PC-3 (cell line): ENCODE results near the gene CSRP2. TPM values are rescaled to one million over a fixed set of nuclear protein-coding genes. Genes with fewer than 3 reads are reported as not detected.
A peak's percentile ranks its signal among the peaks of the same experiment; 100 is the strongest.

Experiments used
- ATAC-seq: fragments of 200-7000 bp; cut with Tn5 transposase; 2 replicates; pipeline ENCODE4 v1.9.1; 2020; ENCODE audit warnings: mild to moderate bottlenecking, moderate library complexity
- BruUV-seq: library from RNA; stranded (reverse); fragments of 400-500 nt; replicated peaks from 2 replicates; lab custom pipeline; 2021; lab: Mats Ljungman, UMichigan
- CTCF ChIA-PET: fragments of 300-600 bp; sonication (Branson Sonifier 250); formaldehyde crosslinking; loops from one replicate; lab custom pipeline; 2022; ENCODE audit warnings: antibody characterized with exemption; lab: Charles Lee
- POLR2A ChIA-PET: fragments of 300-600 bp; sonication (Branson Sonifier 250); formaldehyde crosslinking; loops from one replicate; lab custom pipeline; 2022; ENCODE audit warnings: antibody characterized with exemption; ENCODE audit not compliant: unreplicated experiment; lab: Charles Lee
- DNase-seq: peaks from one replicate; pipeline ENCODE4 v3.0.0-alpha.2; 2015
- H2AFZ ChIP-seq: fragments of 300-600 bp; sonication (generic); 2 replicates; pipeline ENCODE4 v1.6.0; 2016; ENCODE audit warnings: antibody characterized with exemption, low read length
- H3F3A ChIP-seq: fragments of 300-600 bp; sonication (generic); one replicate; pipeline ENCODE4 v1.6.0; 2017; ENCODE audit warnings: antibody characterized with exemption, low read length, control low read depth, mild to moderate bottlenecking; ENCODE audit not compliant: unreplicated experiment
- H3K27ac ChIP-seq: fragments of 300-600 bp; sonication (generic); 2 replicates; pipeline ENCODE4 v1.5.1; 2016; ENCODE audit warnings: mild to moderate bottlenecking, low read length
- H3K27me3 ChIP-seq: fragments of 300-600 bp; sonication (generic); 2 replicates; pipeline ENCODE4 v1.6.1; 2016; ENCODE audit warnings: low read length, mixed read lengths
- H3K36me3 ChIP-seq: fragments of 300-600 bp; sonication (generic); 2 replicates; pipeline ENCODE4 v1.6.1; 2016; ENCODE audit warnings: low read depth, mixed run types, low read length, mixed read lengths
- H3K4me1 ChIP-seq: fragments of 300-600 bp; sonication (generic); 2 replicates; pipeline ENCODE4 v1.5.1; 2016; ENCODE audit warnings: low read length; ENCODE audit not compliant: insufficient read depth
- H3K4me2 ChIP-seq: fragments of 300-600 bp; sonication (generic); 2 replicates; pipeline ENCODE4 v1.6.0; 2016; ENCODE audit warnings: low read length
- H3K4me3 ChIP-seq: fragments of 300-600 bp; sonication (generic); 2 replicates; pipeline ENCODE4 v1.5.1; 2016; ENCODE audit warnings: mild to moderate bottlenecking, low read length, mixed read lengths
- H3K79me2 ChIP-seq: fragments of 300-600 bp; sonication (generic); 2 replicates; pipeline ENCODE4 v1.6.1; 2017; ENCODE audit warnings: low read length, mixed read lengths
- H3K9ac ChIP-seq: fragments of 300-600 bp; sonication (generic); 2 replicates; pipeline ENCODE4 v1.6.0; 2016; ENCODE audit warnings: mild to moderate bottlenecking, low read length
- H3K9me2 ChIP-seq: fragments of 300-600 bp; sonication (generic); replicated peaks from 2 replicates; pipeline ENCODE4 v1.6.1; 2016; ENCODE audit warnings: mixed run types, low read length, mixed read lengths
- H3K9me3 ChIP-seq: fragments of 300-600 bp; sonication (generic); 2 replicates; pipeline ENCODE4 v1.6.1; 2016; ENCODE audit warnings: low read length, mixed read lengths
- H4K20me1 ChIP-seq: fragments of 300-600 bp; sonication (generic); 2 replicates; pipeline ENCODE4 v1.6.1; 2016; ENCODE audit warnings: low read length, mixed read lengths
- EZH2 ChIP-seq: fragments of 300-600 bp; sonication (generic); IDR thresholded peaks from one replicate; pipeline ENCODE4 v1.6.1; 2017; ENCODE audit warnings: antibody characterized with exemption, mild to moderate bottlenecking, low read length; ENCODE audit not compliant: unreplicated experiment
- EZH2phosphoT487 ChIP-seq: fragments of 300-600 bp; sonication (generic); IDR thresholded peaks from 2 replicates; pipeline ENCODE4 v1.6.1; 2018; ENCODE audit warnings: mild to moderate bottlenecking, antibody characterized with exemption, low read length, borderline replicate concordance
- intact Hi-C: fragments of 100-400 bp; cut with micrococcal nuclease; formaldehyde crosslinking; loops from 2 replicates; pipeline ENCODE4 v1.9.0; 2023
- total RNA-seq: library from RNA; depleted of rRNA; stranded (reverse); fragments of >200 nt; gene quantifications from 2 replicates; pipeline ENCODE4 v1.2.3, GENCODE V29; 2014
- TF ChIP-seq, protein P1 (sequence below): fragments of 300-600 bp; sonication (generic); conservative IDR thresholded peaks from 2 replicates; pipeline ENCODE4 v1.5.1; 2017; ENCODE audit warnings: antibody characterized with exemption, low read depth, mild to moderate bottlenecking, low read length

Gene CSRP2
- total RNA-seq, 1 experiment from 2014 or later: 36.3 TPM

DNA sequence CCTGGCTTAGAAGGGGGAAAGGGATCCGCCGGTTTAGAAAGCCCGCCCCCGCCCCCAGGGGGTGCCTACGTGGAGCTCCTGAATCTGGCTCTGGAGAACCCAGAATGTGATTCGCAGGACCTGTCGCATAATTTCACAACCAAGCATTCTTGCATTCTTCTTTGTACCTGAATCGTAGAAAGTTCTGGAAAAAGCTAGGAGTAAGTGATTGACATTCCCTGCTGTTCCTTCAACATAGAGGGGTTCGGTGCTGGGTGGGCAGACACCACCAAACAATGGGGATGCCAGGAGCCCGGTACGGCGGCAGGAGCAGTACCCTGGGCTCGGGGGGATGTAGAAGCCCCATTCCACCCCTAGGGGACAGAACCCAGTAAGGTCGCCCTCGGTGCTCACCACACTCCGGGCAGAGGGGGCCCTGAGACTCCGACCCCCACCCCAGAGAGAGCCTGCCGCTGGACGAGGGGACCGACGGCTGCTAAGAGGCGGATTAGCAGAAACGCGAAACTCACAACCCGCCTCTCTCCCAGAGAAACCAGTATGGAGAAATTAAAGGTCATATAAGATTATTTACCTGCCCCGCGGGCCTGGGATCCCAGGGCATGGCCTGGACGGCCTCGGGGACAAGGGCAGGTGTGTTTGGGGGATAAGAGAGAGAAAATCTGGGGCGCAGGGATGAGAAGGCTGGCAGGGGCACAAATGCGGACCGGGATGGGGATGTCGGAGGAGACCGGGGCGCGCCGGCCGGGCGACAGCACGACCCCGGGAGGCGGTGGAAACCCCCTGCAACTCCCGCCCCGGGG lies 520 bp downstream of the CSRP2 start:
- ChIA-PET POLR2A (no interaction called here), CTCF (interaction anchor here (0.6 to 1.0 kb wide), 3 partner anchors 43 to 133 kb away, joined by 3 read pairs; no protein-coding TSS in a partner anchor)
- H3F3A ChIP-seq: no peaks in the 10 kb centered on the region
- peak overlapping the region; percentile 91 for H3K4me2 ChIP-seq
- H3K27me3 ChIP-seq: no peaks in the 10 kb centered on the region
- H3K36me3 ChIP-seq: no peaks in the 10 kb centered on the region
- ATAC-seq (peak; percentile 33), DNase-seq (peak; percentile 30)
- TF ChIP-seq EZH2phosphoT487 (no peak), EZH2 (no peak)
- TF ChIP-seq, protein P1, sequence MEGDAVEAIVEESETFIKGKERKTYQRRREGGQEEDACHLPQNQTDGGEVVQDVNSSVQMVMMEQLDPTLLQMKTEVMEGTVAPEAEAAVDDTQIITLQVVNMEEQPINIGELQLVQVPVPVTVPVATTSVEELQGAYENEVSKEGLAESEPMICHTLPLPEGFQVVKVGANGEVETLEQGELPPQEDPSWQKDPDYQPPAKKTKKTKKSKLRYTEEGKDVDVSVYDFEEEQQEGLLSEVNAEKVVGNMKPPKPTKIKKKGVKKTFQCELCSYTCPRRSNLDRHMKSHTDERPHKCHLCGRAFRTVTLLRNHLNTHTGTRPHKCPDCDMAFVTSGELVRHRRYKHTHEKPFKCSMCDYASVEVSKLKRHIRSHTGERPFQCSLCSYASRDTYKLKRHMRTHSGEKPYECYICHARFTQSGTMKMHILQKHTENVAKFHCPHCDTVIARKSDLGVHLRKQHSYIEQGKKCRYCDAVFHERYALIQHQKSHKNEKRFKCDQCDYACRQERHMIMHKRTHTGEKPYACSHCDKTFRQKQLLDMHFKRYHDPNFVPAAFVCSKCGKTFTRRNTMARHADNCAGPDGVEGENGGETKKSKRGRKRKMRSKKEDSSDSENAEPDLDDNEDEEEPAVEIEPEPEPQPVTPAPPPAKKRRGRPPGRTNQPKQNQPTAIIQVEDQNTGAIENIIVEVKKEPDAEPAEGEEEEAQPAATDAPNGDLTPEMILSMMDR: peak; percentile 29; the same call in 1 of the 2 replicates
- H3K4me1 ChIP-seq: peaks cover 16% of the 10 kb centered on the region
- intact Hi-C loops: loop anchor here (5.0 kb wide), 1 partner anchor 134 kb away; no protein-coding TSS in a partner anchor
- no peaks in the 10 kb centered on the region for H3K9me3 ChIP-seq
- peak overlapping the region; percentile 89 for H2AFZ ChIP-seq
- peak overlapping the region; percentile 61 for H3K9ac ChIP-seq
- H3K4me3 ChIP-seq: peak overlapping the region; percentile 75
- H3K79me2 ChIP-seq: peaks cover 11% of the 10 kb centered on the region; the same call in 1 of the 2 replicates
- no TSS peak for BruUV-seq
- H3K27ac ChIP-seq: no peak overlapping the region
- no peaks in the 10 kb centered on the region for H4K20me1 ChIP-seq
- H3K9me2 ChIP-seq: no peaks in the 10 kb centered on the region

DNA sequence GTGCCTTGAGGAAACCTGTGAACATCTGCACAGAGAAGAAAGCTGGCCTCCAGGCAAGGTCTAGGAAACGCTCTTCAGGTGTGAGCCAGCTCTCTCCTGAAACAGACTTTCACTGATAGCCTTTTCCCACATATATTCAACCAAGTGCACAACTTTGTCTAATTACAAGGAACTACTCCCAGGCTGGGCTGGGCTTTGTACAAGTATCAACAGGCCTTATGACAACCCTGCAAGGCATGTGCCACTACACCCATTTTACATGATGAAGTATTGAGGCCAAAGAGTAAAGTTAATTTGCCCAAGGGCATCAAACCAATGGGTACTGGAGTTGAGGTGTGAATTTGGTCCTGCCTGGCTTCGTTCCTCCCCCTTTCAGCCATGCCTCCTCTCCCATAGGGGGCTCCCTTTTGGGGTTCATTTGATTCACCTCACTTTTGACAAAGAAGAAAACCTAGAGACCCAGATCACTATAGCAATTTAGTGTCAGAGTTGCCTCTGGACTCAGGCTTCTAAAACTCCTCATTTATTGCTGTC lies 2.1 kb downstream of the CSRP2 start:
- POLR2A ChIA-PET: no interaction called here
- Histone ChIP-seq H3K36me3 (no peaks in the 10 kb centered on the region), H3K4me2 (peak overlapping the region; percentile 91), H3K4me3 (peak overlapping the region; percentile 75; the same call in 1 of the 2 replicates), H3K9ac (no peak overlapping the region), H3K27me3 (no peaks in the 10 kb centered on the region), H3K4me1 (peaks cover 16% of the 10 kb centered on the region), H3K79me2 (peaks cover 11% of the 10 kb centered on the region; the same call in 1 of the 2 replicates), H3F3A (no peaks in the 10 kb centered on the region), H3K9me3 (no peaks in the 10 kb centered on the region), H3K27ac (no peak overlapping the region), H2AFZ (no peak overlapping the region), H3K9me2 (no peaks in the 10 kb centered on the region), H4K20me1 (no peaks in the 10 kb centered on the region)
- no peak for TF ChIP-seq EZH2phosphoT487
- TF ChIP-seq, protein P1: no peak
- no peak for TF ChIP-seq EZH2
- CTCF ChIA-PET: no interaction called here
- ATAC-seq (no peak), DNase-seq (no peak)
- BruUV-seq: no TSS peak
- intact Hi-C loops: loop anchor here (5.0 kb wide), 1 partner anchor 136 kb away; no protein-coding TSS in a partner anchor
